HEK293 (cell line): ENCODE measurements around the gene CEP350.

ENCODE experiments used
- CTCF ChIA-PET: fragments of 350-600 bp; formaldehyde crosslinking; extraction: SDS; loops from one replicate; lab custom pipeline; 2021; ENCODE audit warnings: antibody characterized with exemption; lab: Yijun Ruan, JAX
- POLR2A ChIA-PET: fragments of 300-600 bp; formaldehyde crosslinking; extraction: SDS; loops from one replicate; lab custom pipeline; 2020; ENCODE audit warnings: antibody characterized with exemption, inconsistent platforms; lab: Yijun Ruan, JAX
- H3K27ac ChIP-seq: fragments of 200-500 bp; sonication (Bioruptor generic); 2 replicates; pipeline ENCODE4 v1.5.1; 2014; ENCODE audit warnings: low read depth, low read length, control low read depth, inconsistent platforms; ENCODE audit errors: extremely low read depth
- H3K36me3 ChIP-seq, 2 experiments: fragments of 200-500 bp in 1 of 2; sonication (Bioruptor generic) in 1 of 2; 1 replicate in 1 of 2; 2 replicates in 1 of 2; pipeline ENCODE4 v1.5.1; 2014 to 2017; ENCODE audit warnings: inconsistent platforms in 2 of 2, low read length in 2 of 2; ENCODE audit not compliant: control insufficient read depth in 2 of 2, insufficient read depth in 1 of 2
- H3K4me1 ChIP-seq: fragments of 200-500 bp; sonication (Bioruptor generic); 2 replicates; pipeline ENCODE4 v1.5.1; 2014; ENCODE audit warnings: mild to moderate bottlenecking, low read length, inconsistent platforms; ENCODE audit not compliant: control insufficient read depth, insufficient read depth
- H3K4me3 ChIP-seq: 2 replicates; pipeline ENCODE4 v1.5.1; 2011; ENCODE audit warnings: low read depth, mild to moderate bottlenecking, control low read depth, low read length, moderate library complexity
- H3K9me3 ChIP-seq: fragments of 200-500 bp; sonication (Bioruptor generic); 2 replicates; pipeline ENCODE4 v1.5.1; 2014; ENCODE audit warnings: low read depth, low read length, inconsistent platforms; ENCODE audit not compliant: control insufficient read depth, insufficient read depth
- ATF2 ChIP-seq: fragments of 450-650 bp; formaldehyde crosslinking; IDR thresholded peaks from 2 replicates; pipeline ENCODE4 v1.5.1; 2016; ENCODE audit warnings: missing biosample characterization, missing genetic modification characterization, low read depth
- KLF10 ChIP-seq: fragments of 450-650 bp; IDR thresholded peaks from 2 replicates; pipeline ENCODE4 v1.5.1; 2018; ENCODE audit warnings: missing biosample characterization, mild to moderate bottlenecking, missing genetic modification characterization
- REPIN1 ChIP-seq: fragments of 450-650 bp; formaldehyde crosslinking; IDR thresholded peaks from 2 replicates; pipeline ENCODE4 v1.5.1; 2017; ENCODE audit warnings: missing biosample characterization, missing genetic modification characterization, low read depth
- WT1 ChIP-seq: fragments of 450-650 bp; formaldehyde crosslinking; IDR thresholded peaks from 2 replicates; pipeline ENCODE4 v1.5.1; 2016; ENCODE audit warnings: missing biosample characterization, missing genetic modification characterization
- ZNF311 ChIP-seq: fragments of 450-650 bp; formaldehyde crosslinking; IDR thresholded peaks from 2 replicates; pipeline ENCODE4 v1.5.1; 2017; ENCODE audit warnings: missing biosample characterization, missing genetic modification characterization, borderline replicate concordance
- ZNF501 ChIP-seq: fragments of 450-650 bp; formaldehyde crosslinking; IDR thresholded peaks from 2 replicates; pipeline ENCODE4 v1.5.1; 2016; ENCODE audit warnings: missing biosample characterization, missing genetic modification characterization
- ZNF558 ChIP-seq: fragments of 450-650 bp; formaldehyde crosslinking; IDR thresholded peaks from 2 replicates; pipeline ENCODE4 v1.5.1; 2016; ENCODE audit warnings: missing biosample characterization, missing genetic modification characterization
- ZNF571 ChIP-seq: fragments of 450-650 bp; formaldehyde crosslinking; IDR thresholded peaks from 2 replicates; pipeline ENCODE4 v1.5.0; 2017; ENCODE audit warnings: missing biosample characterization, missing genetic modification characterization
- ZNF629 ChIP-seq: fragments of 450-650 bp; formaldehyde crosslinking; IDR thresholded peaks from 2 replicates; pipeline ENCODE4 v1.5.1; 2017; ENCODE audit warnings: missing biosample characterization, missing genetic modification characterization
- ZNF768 ChIP-seq: fragments of 450-650 bp; formaldehyde crosslinking; IDR thresholded peaks from 2 replicates; pipeline ENCODE4 v1.5.1; 2018; ENCODE audit warnings: missing biosample characterization, mild to moderate bottlenecking, missing genetic modification characterization
- TF ChIP-seq, protein P1 (sequence below): fragments of 450-650 bp; formaldehyde crosslinking; IDR thresholded peaks from 2 replicates; pipeline ENCODE4 v1.5.1; 2017; ENCODE audit warnings: missing biosample characterization, missing genetic modification characterization
- TF ChIP-seq, protein P2 (sequence below): fragments of 450-650 bp; formaldehyde crosslinking; IDR thresholded peaks from 2 replicates; pipeline ENCODE4 v1.5.1; 2016; ENCODE audit warnings: missing biosample characterization, missing genetic modification characterization
- TF ChIP-seq, protein P3 (sequence below): fragments of 450-650 bp; formaldehyde crosslinking; IDR thresholded peaks from 2 replicates; pipeline ENCODE4 v1.5.1; 2016; ENCODE audit warnings: missing biosample characterization, missing genetic modification characterization
- TF ChIP-seq, protein P4 (sequence below): fragments of 450-650 bp; formaldehyde crosslinking; IDR thresholded peaks from 2 replicates; pipeline ENCODE4 v1.5.1; 2016; ENCODE audit warnings: missing biosample characterization, missing genetic modification characterization

CEP350 gene

DNA sequence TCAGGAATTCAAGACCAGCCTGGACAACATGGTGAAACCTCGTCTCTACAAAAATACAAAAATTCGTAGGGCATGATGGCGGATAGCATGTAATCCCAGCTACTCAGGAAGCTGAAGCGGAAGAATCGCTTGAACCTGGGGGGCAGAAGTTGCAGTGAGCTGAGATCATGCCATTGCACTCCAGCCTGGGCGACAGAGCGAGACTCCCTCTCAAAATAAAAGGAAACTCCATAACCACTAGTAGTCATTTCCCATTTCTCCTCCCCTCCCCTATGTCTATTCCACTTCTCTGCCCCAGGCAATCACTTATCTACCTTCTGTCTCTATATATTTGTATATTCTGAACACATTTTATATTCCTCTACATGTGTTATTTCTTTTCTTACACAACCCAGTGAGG is 4.0 kb upstream of the CEP350 start (continued):
- TF ChIP-seq, protein P1, sequence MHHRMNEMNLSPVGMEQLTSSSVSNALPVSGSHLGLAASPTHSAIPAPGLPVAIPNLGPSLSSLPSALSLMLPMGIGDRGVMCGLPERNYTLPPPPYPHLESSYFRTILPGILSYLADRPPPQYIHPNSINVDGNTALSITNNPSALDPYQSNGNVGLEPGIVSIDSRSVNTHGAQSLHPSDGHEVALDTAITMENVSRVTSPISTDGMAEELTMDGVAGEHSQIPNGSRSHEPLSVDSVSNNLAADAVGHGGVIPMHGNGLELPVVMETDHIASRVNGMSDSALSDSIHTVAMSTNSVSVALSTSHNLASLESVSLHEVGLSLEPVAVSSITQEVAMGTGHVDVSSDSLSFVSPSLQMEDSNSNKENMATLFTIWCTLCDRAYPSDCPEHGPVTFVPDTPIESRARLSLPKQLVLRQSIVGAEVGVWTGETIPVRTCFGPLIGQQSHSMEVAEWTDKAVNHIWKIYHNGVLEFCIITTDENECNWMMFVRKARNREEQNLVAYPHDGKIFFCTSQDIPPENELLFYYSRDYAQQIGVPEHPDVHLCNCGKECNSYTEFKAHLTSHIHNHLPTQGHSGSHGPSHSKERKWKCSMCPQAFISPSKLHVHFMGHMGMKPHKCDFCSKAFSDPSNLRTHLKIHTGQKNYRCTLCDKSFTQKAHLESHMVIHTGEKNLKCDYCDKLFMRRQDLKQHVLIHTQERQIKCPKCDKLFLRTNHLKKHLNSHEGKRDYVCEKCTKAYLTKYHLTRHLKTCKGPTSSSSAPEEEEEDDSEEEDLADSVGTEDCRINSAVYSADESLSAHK (tag by site-specific recombination): no peak

- no peak overlapping the region for H3K4me3 ChIP-seq
- no peak overlapping the region for H3K27ac ChIP-seq
- CTCF ChIA-PET: interaction anchor here (1.0 to 1.4 kb wide), 2 partner anchors 13 to 56 kb away, joined by 3 read pairs; no protein-coding TSS in a partner anchor
- TF ChIP-seq ATF2 (tag by site-specific recombination) (peak; percentile 53), ZNF311 (tag by site-specific recombination) (no peak)
- H3K9me3 ChIP-seq: no peaks in the 10 kb centered on the region
- H3K36me3 ChIP-seq: no peaks in the 10 kb centered on the region
- POLR2A ChIA-PET: no interaction called here
- H3K4me1 ChIP-seq: no peaks in the 10 kb centered on the region
These were observed 3.0 kb upstream of the CEP350 start for GRCh38 chr1:179951383-179952144.

DNA sequence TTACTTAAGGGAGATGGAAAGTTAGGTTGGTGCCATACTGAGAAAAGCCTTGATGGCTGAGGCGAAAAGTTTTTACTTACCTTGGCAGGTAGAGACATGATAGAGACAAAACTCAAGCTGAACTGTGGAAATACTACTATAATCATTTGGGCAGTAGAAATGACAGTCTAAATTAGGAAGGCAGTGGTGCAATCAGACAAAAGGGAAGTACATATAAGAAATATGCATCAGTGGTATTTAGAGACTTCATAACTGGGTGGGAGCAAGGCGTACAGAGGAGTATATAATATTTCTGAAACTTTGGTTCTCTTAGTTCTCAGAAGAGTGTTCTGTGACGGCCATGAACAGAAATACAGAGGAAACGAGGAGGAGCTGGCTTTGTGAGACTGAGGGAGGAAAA is 2.4 kb upstream of the CEP350 start:
- ChIA-PET POLR2A (no interaction called here), CTCF (interaction anchor here (1.0 to 1.4 kb wide), 2 partner anchors 14 to 57 kb away, joined by 3 read pairs; no protein-coding TSS in a partner anchor)
- Histone ChIP-seq H3K9me3 (no peaks in the 10 kb centered on the region), H3K36me3 (no peaks in the 10 kb centered on the region), H3K4me1 (no peaks in the 10 kb centered on the region), H3K27ac (no peak overlapping the region), H3K4me3 (no peak overlapping the region)
- TF ChIP-seq, protein P2, sequence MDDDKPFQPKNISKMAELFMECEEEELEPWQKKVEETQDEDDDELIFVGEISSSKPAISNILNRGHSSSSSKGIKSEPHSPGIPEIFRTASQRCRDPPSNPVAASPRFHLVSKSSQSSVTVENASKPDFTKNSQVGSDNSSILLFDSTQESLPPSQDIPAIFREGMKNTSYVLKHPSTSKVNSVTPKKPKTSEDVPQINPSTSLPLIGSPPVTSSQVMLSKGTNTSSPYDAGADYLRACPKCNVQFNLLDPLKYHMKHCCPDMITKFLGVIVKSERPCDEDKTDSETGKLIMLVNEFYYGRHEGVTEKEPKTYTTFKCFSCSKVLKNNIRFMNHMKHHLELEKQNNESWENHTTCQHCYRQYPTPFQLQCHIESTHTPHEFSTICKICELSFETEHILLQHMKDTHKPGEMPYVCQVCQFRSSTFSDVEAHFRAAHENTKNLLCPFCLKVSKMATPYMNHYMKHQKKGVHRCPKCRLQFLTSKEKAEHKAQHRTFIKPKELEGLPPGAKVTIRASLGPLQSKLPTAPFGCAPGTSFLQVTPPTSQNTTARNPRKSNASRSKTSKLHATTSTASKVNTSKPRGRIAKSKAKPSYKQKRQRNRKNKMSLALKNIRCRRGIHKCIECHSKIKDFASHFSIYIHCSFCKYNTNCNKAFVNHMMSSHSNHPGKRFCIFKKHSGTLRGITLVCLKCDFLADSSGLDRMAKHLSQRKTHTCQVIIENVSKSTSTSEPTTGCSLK (tag by site-specific recombination): no peak
- no peak for TF ChIP-seq KLF10 (tag by site-specific recombination)
- no peak for TF ChIP-seq ZNF501 (tag by site-specific recombination)
- no peak for TF ChIP-seq ZNF558 (tag by site-specific recombination)
- TF ChIP-seq ZNF571: no peak
- no peak for TF ChIP-seq WT1 (tag by site-specific recombination)
- no peak for TF ChIP-seq REPIN1 (tag by site-specific recombination)
- TF ChIP-seq, protein P3, sequence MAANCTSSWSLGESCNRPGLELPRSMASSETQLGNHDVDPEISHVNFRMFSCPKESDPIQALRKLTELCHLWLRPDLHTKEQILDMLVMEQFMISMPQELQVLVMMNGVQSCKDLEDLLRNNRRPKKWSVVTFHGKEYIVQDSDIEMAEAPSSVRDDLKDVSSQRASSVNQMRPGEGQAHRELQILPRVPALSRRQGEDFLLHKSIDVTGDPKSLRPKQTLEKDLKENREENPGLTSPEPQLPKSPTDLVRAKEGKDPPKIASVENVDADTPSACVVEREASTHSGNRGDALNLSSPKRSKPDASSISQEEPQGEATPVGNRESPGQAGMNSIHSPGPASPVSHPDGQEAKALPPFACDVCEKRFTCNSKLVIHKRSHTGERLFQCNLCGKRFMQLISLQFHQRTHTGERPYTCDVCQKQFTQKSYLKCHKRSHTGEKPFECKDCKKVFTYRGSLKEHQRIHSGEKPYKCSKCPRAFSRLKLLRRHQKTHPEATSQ (tag by site-specific recombination): no peak
- TF ChIP-seq, protein P4, sequence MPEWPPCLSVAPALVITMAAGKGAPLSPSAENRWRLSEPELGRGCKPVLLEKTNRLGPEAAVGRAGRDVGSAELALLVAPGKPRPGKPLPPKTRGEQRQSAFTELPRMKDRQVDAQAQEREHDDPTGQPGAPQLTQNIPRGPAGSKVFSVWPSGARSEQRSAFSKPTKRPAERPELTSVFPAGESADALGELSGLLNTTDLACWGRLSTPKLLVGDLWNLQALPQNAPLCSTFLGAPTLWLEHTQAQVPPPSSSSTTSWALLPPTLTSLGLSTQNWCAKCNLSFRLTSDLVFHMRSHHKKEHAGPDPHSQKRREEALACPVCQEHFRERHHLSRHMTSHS: no peak
- no peak for TF ChIP-seq ZNF768
- no peak for TF ChIP-seq ATF2 (tag by site-specific recombination)
- no peak for TF ChIP-seq ZNF629 (tag by site-specific recombination)
